ENCODE measurements around the gene PRRT2.

PRRT2 gene

DNA sequence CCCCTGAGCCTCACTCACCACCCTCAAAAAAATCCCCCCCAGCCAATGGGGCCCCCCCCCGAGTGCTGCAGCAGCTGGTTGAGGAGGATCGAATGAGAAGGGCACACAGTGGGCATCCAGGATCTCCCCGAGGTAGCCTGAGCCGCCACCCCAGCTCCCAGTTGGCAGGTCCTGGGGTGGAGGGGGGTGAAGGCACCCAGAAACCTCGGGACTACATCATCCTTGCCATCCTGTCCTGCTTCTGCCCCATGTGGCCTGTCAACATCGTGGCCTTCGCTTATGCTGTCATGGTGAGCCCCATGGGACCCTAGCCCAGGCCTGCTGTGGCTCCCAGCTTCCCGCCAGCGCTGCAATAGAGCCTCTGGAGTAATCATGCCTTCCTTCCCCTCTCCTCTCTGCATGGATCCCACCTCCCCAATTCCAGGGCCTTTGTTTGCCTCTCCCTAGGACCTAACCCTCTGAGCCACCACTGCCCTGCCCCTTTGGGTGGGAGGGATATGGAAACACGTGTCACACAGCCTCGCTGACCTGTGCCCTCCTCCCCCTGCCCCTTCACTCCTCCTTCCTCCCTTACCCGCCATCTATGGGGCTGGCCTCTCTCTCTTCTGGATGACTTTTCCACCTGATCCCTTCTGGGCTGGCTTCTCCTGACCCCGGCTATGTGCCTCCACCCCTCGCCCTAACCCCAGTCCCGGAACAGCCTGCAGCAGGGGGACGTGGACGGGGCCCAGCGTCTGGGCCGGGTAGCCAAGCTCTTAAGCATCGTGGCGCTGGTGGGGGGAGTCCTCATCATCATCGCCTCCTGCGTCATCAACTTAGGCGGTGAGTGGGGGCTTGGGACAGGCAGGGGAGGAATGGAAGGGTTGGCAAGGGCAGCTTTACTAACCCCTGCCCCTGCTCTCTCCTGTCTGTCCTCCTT is 1.9 kb downstream of the PRRT2 start:
- no peaks in the 10 kb centered on the region for H3K9me3 ChIP-seq (ENCODE audit: control insufficient read depth, low read length)
- H3K27ac ChIP-seq (ENCODE audit: insufficient read depth, low read depth, low read length, poor library complexity, severe bottlenecking): peak overlapping the region; percentile 36
- peak overlapping the region; percentile 90 for H3K4me3 ChIP-seq (ENCODE audit: insufficient read depth, low read depth, low read length)
- no peaks in the 10 kb centered on the region for H3K27me3 ChIP-seq (ENCODE audit: control insufficient read depth, insufficient read depth, low read length, poor library complexity, severe bottlenecking)
- peaks cover 9% of the 10 kb centered on the region for H3K36me3 ChIP-seq (ENCODE audit: control insufficient read depth, insufficient read depth, low read length)
- peaks cover 44% of the 10 kb centered on the region for H3K4me1 ChIP-seq (ENCODE audit: control insufficient read depth, insufficient read depth, low read length)
- WGBS, 2 experiments: 40 to 42% methylated on average over 24 of the region's 24 CpGs

GRCh38 chr16:29814592-29814991 is 2.6 kb downstream of the PRRT2 start:
- Histone ChIP-seq H3K4me3 (ENCODE audit: insufficient read depth, low read depth, low read length) (peak overlapping the region; percentile 90), H3K4me1 (ENCODE audit: control insufficient read depth, insufficient read depth, low read length) (peaks cover 37% of the 10 kb centered on the region), H3K27ac (ENCODE audit: insufficient read depth, low read depth, low read length, poor library complexity, severe bottlenecking) (peak overlapping the region; percentile 44), H3K36me3 (ENCODE audit: control insufficient read depth, insufficient read depth, low read length) (peaks cover 15% of the 10 kb centered on the region), H3K9me3 (ENCODE audit: control insufficient read depth, low read length) (no peaks in the 10 kb centered on the region), H3K27me3 (ENCODE audit: control insufficient read depth, insufficient read depth, low read length, poor library complexity, severe bottlenecking) (no peaks in the 10 kb centered on the region)
- WGBS, 2 experiments: 32 to 47% methylated on average over 5 of the region's 5 CpGs

DNA sequence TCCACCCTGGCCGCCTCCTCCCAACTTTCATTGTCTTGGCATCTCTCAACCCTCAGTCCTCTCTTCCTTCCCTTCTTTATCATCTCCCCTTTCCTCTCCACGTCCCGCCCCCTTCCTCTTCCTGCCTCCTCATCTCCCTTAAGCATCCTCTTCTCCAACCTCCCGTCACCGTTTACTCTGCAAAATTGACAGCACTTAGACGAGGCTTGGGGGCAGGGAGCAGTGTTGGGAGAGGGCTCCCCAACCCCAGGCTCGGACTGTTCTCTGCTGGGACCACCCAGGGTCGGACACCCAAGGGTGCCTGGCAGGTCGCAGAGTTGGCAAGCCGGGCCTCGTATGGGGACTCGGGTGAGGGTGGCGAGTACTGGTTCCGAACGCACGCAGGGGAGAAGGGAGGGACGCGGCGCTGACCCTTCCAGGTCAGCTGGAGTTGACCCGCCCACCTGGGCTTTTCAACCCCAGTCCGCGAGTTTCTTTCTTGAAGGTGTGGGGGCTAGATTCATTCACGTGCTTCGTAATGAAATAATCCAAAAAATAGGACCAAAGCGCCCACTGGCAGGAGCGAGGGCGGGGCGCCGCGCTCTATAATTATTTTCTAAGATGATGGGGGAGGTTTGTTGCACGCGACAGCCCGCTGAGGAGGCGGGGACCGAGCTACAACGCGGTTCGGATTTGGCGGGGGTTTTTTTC is 3.2 kb downstream of the PRRT2 start:
- peaks cover 20% of the 10 kb centered on the region for H3K36me3 ChIP-seq (ENCODE audit: control insufficient read depth, insufficient read depth, low read length)

GRCh38 chr16:29815793-29816693 is 4.0 kb downstream of the PRRT2 start, which contains the start of gene PAGR1:
Gene PAGR1, plus strand, starts transcription at chr16:29816152. Its CDS starts 374 bp downstream, at chr16:29816526.
- H3K27ac ChIP-seq (ENCODE audit: insufficient read depth, low read depth, low read length, poor library complexity, severe bottlenecking): peak within 1 kb of the TSS; percentile 82
- no peaks in the 10 kb centered on the region for H3K9me3 ChIP-seq (ENCODE audit: control insufficient read depth, low read length)
- peak within 1 kb of the TSS; percentile 90 for H3K4me3 ChIP-seq (ENCODE audit: insufficient read depth, low read depth, low read length)
- H3K27me3 ChIP-seq (ENCODE audit: control insufficient read depth, insufficient read depth, low read length, poor library complexity, severe bottlenecking): no peaks in the 10 kb centered on the region
- peaks cover 23% of the 10 kb centered on the region for H3K4me1 ChIP-seq (ENCODE audit: control insufficient read depth, insufficient read depth, low read length)
- WGBS, 2 experiments: 0% methylated on average over 70 of the region's 70 CpGs
- peaks cover 20% of the 10 kb centered on the region for H3K36me3 ChIP-seq (ENCODE audit: control insufficient read depth, insufficient read depth, low read length)

More for the DNA sequence above, 3.2 kb downstream of the PRRT2 start:
- H3K9me3 ChIP-seq (ENCODE audit: control insufficient read depth, low read length): no peaks in the 10 kb centered on the region
- no peaks in the 10 kb centered on the region for H3K27me3 ChIP-seq (ENCODE audit: control insufficient read depth, insufficient read depth, low read length, poor library complexity, severe bottlenecking)
- peak overlapping the region; percentile 82 for H3K27ac ChIP-seq (ENCODE audit: insufficient read depth, low read depth, low read length, poor library complexity, severe bottlenecking)
- WGBS, 2 experiments: 3 to 4% methylated on average over 33 to 34 of the region's 39 CpGs
- peaks cover 32% of the 10 kb centered on the region for H3K4me1 ChIP-seq (ENCODE audit: control insufficient read depth, insufficient read depth, low read length)
- peak overlapping the region; percentile 90 for H3K4me3 ChIP-seq (ENCODE audit: insufficient read depth, low read depth, low read length)

GRCh38 chr16:29816694-29817441 is 4.9 kb downstream of the PRRT2 start:
- H3K4me3 ChIP-seq (ENCODE audit: insufficient read depth, low read depth, low read length): peak overlapping the region; percentile 90
- H3K36me3 ChIP-seq (ENCODE audit: control insufficient read depth, insufficient read depth, low read length): peaks cover 20% of the 10 kb centered on the region
- peak overlapping the region; percentile 44 for H3K27ac ChIP-seq (ENCODE audit: insufficient read depth, low read depth, low read length, poor library complexity, severe bottlenecking)
- H3K9me3 ChIP-seq (ENCODE audit: control insufficient read depth, low read length): no peaks in the 10 kb centered on the region
- 2 to 5% methylated on average over 37 of the region's 37 CpGs for WGBS, 2 experiments
- peaks cover 23% of the 10 kb centered on the region for H3K4me1 ChIP-seq (ENCODE audit: control insufficient read depth, insufficient read depth, low read length)
- no peaks in the 10 kb centered on the region for H3K27me3 ChIP-seq (ENCODE audit: control insufficient read depth, insufficient read depth, low read length, poor library complexity, severe bottlenecking)

GRCh38 chr16:29818082-29818481 is 6.1 kb downstream of the PRRT2 start:
- Histone ChIP-seq H3K27ac (ENCODE audit: insufficient read depth, low read depth, low read length, poor library complexity, severe bottlenecking) (no peak overlapping the region), H3K27me3 (ENCODE audit: control insufficient read depth, insufficient read depth, low read length, poor library complexity, severe bottlenecking) (no peaks in the 10 kb centered on the region), H3K4me3 (ENCODE audit: insufficient read depth, low read depth, low read length) (no peak overlapping the region), H3K36me3 (ENCODE audit: control insufficient read depth, insufficient read depth, low read length) (peaks cover 20% of the 10 kb centered on the region), H3K9me3 (ENCODE audit: control insufficient read depth, low read length) (no peaks in the 10 kb centered on the region), H3K4me1 (ENCODE audit: control insufficient read depth, insufficient read depth, low read length) (peaks cover 20% of the 10 kb centered on the region)
- WGBS, 2 experiments: 94 to 95% methylated on average over 4 of the region's 4 CpGs

GRCh38 chr16:29819506-29819905 is 7.5 kb downstream of the PRRT2 start:
- Histone ChIP-seq H3K4me3 (ENCODE audit: insufficient read depth, low read depth, low read length) (no peak overlapping the region), H3K27ac (ENCODE audit: insufficient read depth, low read depth, low read length, poor library complexity, severe bottlenecking) (no peak overlapping the region), H3K4me1 (ENCODE audit: control insufficient read depth, insufficient read depth, low read length) (peaks cover 9% of the 10 kb centered on the region), H3K9me3 (ENCODE audit: control insufficient read depth, low read length) (no peaks in the 10 kb centered on the region), H3K36me3 (ENCODE audit: control insufficient read depth, insufficient read depth, low read length) (peaks cover 20% of the 10 kb centered on the region), H3K27me3 (ENCODE audit: control insufficient read depth, insufficient read depth, low read length, poor library complexity, severe bottlenecking) (no peaks in the 10 kb centered on the region)
- 90 to 91% methylated on average over 15 of the region's 15 CpGs for WGBS, 2 experiments

GRCh38 chr16:29820271-29820701 is 8.3 kb downstream of the PRRT2 start, which contains the start of gene MVP:
Gene MVP, plus strand, starts transcription at chr16:29820462. Its CDS starts 10,088 bp downstream, at chr16:29830550.
- no peak within 1 kb of the TSS for H3K4me3 ChIP-seq (ENCODE audit: insufficient read depth, low read depth, low read length)

More at GRCh38 chr16:29820271-29820701, 8.3 kb downstream of the PRRT2 start, which contains the start of gene MVP:
- no peak within 1 kb of the TSS for H3K27ac ChIP-seq (ENCODE audit: insufficient read depth, low read depth, low read length, poor library complexity, severe bottlenecking)
- 72 to 73% methylated on average over 4 of the region's 4 CpGs for WGBS, 2 experiments
- no peaks in the 10 kb centered on the region for H3K27me3 ChIP-seq (ENCODE audit: control insufficient read depth, insufficient read depth, low read length, poor library complexity, severe bottlenecking)
- peaks cover 20% of the 10 kb centered on the region for H3K36me3 ChIP-seq (ENCODE audit: control insufficient read depth, insufficient read depth, low read length)
- H3K4me1 ChIP-seq (ENCODE audit: control insufficient read depth, insufficient read depth, low read length): peaks cover 13% of the 10 kb centered on the region
- H3K9me3 ChIP-seq (ENCODE audit: control insufficient read depth, low read length): no peaks in the 10 kb centered on the region

Measured in ectodermal cell (in vitro differentiated cells).